Stomach (tissue), 9 donors: ENCODE data around the gene ZNF692. TPM values are rescaled to one million over a fixed set of nuclear protein-coding genes. Genes with fewer than 3 reads are reported as not detected.

Experiments
- DNase-seq, 2 donors: peaks; one replicate each; pipeline versions ENCODE4 v3.0.0 to v3.0.0-alpha.2; 2013 to 2019
- H3K27ac ChIP-seq, 5 donors: fragments of 200-600 bp in 4 of 5; sonication (generic) in 4 of 5; one replicate each; pipeline ENCODE4 v1.5.1; 2013 to 2019; ENCODE audit warnings: mild to moderate bottlenecking in 1 of 5, moderate library complexity in 1 of 5
- H3K27me3 ChIP-seq, 3 donors: fragments of 200-600 bp; sonication (generic); one replicate each; pipeline ENCODE4 v1.5.1; 2017 to 2019; ENCODE audit warnings: mixed run types in 1 of 3
- H3K36me3 ChIP-seq, 4 donors: fragments of 200-600 bp; sonication (generic); 1 replicate in 3 of 4; 2 replicates in 1 of 4; pipeline ENCODE4 v1.5.1; 2016 to 2019
- H3K4me1 ChIP-seq, 4 donors: fragments of 200-600 bp; sonication (generic); one replicate each; pipeline ENCODE4 v1.5.1; 2016 to 2019
- H3K4me3 ChIP-seq, 4 donors: fragments of 200-600 bp; sonication (generic) in 3 of 4; one replicate each; pipeline ENCODE4 v1.5.1; 2016 to 2019; ENCODE audit warnings: mild to moderate bottlenecking in 1 of 4
- H3K9me3 ChIP-seq, 4 donors: fragments of 200-600 bp; sonication (generic); one replicate each; pipeline ENCODE4 v1.5.1; 2016 to 2019
- EP300 ChIP-seq: sonication (generic); formaldehyde crosslinking; IDR thresholded peaks from one replicate; pipeline ENCODE4 v1.6.1; 2017; ENCODE audit warnings: antibody characterized with exemption
- POLR2A ChIP-seq, 4 donors: fragments of 450-650 bp; IDR thresholded peaks; one replicate each; pipeline ENCODE4 v1.6.1; 2016; ENCODE audit warnings: antibody characterized with exemption in 4 of 4, control low read depth in 2 of 4, mild to moderate bottlenecking in 1 of 4, moderate library complexity in 1 of 4
- POLR2AphosphoS5 ChIP-seq, 3 donors: sonication (generic); formaldehyde crosslinking; IDR thresholded peaks; one replicate each; pipeline ENCODE4 v1.6.1; 2016; ENCODE audit warnings: antibody characterized with exemption in 3 of 3
- WGBS, 5 donors: extraction: QIAGEN DNeasy Blood & Tissue Kit in 3 of 5; methylation state at CpG; one replicate each; pipeline versions ENCODE4 v1.1.5 to v1.1.7; 2013 to 2018; 5-methylcytosine and 5-hydroxymethylcytosine counted together
- intact Hi-C: fragments of 100-400 bp; cut with DNase I; formaldehyde crosslinking; loops from one replicate; pipeline ENCODE4 v1.15.1; 2023; ENCODE audit warnings: low total_unique reads
- polyA plus RNA-seq, 3 donors: library from polyadenylated mRNA; stranded (reverse); fragments of 200-250 nt; gene quantifications; one replicate each; pipeline ENCODE4 v1.2.3, GENCODE V29; 2013
- total RNA-seq, 5 donors: library from RNA; depleted of rRNA; stranded (reverse); fragments of >200 nt; gene quantifications; one replicate each; pipeline versions ENCODE4 v1.1.0 to v1.2.3, GENCODE V29; 2014 to 2016
- TF ChIP-seq, protein P1 (sequence below), 7 experiments: fragments of 450-650 bp in 4 of 7; fragments of 200-600 bp in 3 of 7; sonication (generic) in 3 of 7; IDR thresholded peaks; one replicate each; pipeline ENCODE4 v1.5.1; 2016 to 2019; ENCODE audit warnings: antibody characterized with exemption in 7 of 7, control low read depth in 2 of 7, mild to moderate bottlenecking in 1 of 7
- donor health status: healthy with polysubstance abuse.
- donor health status: Bipolar disorder and iron deficiency.
- donor health status: healthy.

The ZNF692 gene
- total and polyA plus RNA-seq, 8 donors: 8.4 to 120 (median 76.4) TPM

DNA sequence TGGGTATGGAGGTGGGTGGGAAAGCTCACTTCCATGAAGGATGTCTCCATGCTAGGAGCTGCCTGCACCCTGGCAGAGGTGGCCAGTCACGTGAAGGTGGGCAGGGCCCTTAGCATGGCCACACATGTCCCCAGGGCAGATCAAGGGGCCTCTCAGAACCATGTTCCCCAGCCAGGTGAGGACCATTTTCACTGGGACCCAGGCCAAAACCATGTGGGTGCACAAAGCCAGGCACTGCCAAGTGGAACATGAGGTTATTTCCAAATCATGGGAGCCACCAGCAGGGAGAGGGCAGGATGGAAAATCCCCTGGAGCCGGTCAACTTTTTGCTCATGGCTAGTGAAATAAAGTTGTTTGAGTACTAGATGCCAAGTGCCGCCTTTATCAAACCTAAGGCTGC is 9.7 kb downstream of the ZNF692 start:
- Histone ChIP-seq H3K27me3 (no peaks in the 10 kb centered on the region), H3K4me3 (no peak overlapping the region), H3K27ac (no peak overlapping the region), H3K4me1 (peaks cover 4 to 15% (median 6%) of the 10 kb centered on the region in 4 donors), H3K36me3 (peaks cover 68 to 97% (median 88%) of the 10 kb centered on the region in 4 donors), H3K9me3 (no peaks in the 10 kb centered on the region)
- DNase-seq: peak in 1 of 2 donors; percentile 63
- intact Hi-C loops: no loop called here
- TF ChIP-seq, protein P1, sequence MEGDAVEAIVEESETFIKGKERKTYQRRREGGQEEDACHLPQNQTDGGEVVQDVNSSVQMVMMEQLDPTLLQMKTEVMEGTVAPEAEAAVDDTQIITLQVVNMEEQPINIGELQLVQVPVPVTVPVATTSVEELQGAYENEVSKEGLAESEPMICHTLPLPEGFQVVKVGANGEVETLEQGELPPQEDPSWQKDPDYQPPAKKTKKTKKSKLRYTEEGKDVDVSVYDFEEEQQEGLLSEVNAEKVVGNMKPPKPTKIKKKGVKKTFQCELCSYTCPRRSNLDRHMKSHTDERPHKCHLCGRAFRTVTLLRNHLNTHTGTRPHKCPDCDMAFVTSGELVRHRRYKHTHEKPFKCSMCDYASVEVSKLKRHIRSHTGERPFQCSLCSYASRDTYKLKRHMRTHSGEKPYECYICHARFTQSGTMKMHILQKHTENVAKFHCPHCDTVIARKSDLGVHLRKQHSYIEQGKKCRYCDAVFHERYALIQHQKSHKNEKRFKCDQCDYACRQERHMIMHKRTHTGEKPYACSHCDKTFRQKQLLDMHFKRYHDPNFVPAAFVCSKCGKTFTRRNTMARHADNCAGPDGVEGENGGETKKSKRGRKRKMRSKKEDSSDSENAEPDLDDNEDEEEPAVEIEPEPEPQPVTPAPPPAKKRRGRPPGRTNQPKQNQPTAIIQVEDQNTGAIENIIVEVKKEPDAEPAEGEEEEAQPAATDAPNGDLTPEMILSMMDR (IDR thresholded peaks at IDR 0.05): no peak
- no peak for TF ChIP-seq POLR2AphosphoS5 (IDR thresholded peaks at IDR 0.05)
- no peak for TF ChIP-seq EP300
- no peak for TF ChIP-seq POLR2A (IDR thresholded peaks at IDR 0.05)
- WGBS, 5 donors: 38 to 66% (median 54%) methylated on average over 3 of the region's 3 CpGs

DNA sequence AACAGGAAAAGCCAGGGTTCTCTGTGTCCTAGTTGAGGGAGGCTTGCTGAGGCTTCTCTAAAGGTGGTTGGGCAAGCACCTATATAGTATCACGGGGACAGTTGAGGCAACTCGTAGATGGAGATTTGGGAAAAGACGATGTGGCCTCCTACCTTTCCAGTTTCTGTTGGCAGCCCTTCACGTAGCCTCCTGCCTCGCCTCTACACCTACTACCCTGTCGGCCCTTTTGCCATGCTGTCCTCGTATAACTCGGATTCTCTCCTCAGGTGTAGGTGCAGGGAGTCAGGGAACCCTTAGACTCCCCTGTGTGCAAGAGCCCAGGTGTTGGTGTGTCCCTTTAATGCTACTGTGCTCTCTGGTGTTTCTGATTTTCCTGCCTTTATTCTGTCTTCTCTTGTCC is 10.3 kb downstream of the ZNF692 start:
- TF ChIP-seq, protein P1 (IDR thresholded peaks at IDR 0.05): no peak
- TF ChIP-seq POLR2AphosphoS5 (IDR thresholded peaks at IDR 0.05) (no peak), EP300 (no peak), POLR2A (IDR thresholded peaks at IDR 0.05) (no peak)
- Histone ChIP-seq H3K27me3 (no peaks in the 10 kb centered on the region), H3K9me3 (no peaks in the 10 kb centered on the region), H3K4me3 (no peak overlapping the region), H3K27ac (no peak overlapping the region), H3K4me1 (peaks cover 4 to 15% (median 6%) of the 10 kb centered on the region in 4 donors), H3K36me3 (peaks cover 63 to 92% (median 83%) of the 10 kb centered on the region in 4 donors)
- DNase-seq: no peak
- WGBS, 5 donors: 85 to 92% (median 87%) methylated on average over 8 of the region's 8 CpGs
- intact Hi-C loops: no loop called here

DNA sequence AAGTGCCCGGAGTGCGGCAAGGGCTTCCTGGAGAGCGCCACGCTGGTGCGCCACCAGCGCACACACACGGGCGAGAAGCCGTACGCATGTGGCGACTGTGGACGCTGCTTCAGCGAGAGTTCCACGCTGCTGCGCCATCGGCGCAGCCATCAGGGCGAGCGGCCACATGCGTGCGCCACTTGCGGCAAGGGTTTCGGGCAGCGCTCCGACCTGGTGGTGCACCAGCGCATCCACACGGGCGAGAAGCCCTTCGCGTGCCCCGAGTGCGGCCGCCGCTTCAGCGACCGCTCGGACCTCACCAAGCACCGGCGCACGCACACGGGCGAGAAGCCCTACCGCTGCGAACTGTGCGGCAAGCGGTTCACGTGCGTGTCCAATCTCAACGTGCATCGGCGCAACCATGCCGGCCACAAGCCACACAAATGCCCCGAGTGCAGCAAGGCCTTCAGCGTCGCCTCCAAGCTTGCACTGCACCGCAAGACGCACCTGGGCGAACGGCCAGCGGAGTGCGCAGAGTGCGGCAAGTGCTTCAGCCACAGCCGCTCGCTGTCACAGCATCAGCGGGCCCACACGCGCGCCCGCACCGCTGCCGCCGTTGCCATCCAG is 10.8 kb downstream of the ZNF692 start:
- no peak overlapping the region for H3K4me3 ChIP-seq
- peaks cover 60 to 86% (median 81%) of the 10 kb centered on the region in 4 donors for H3K36me3 ChIP-seq
- no peaks in the 10 kb centered on the region for H3K27me3 ChIP-seq
- TF ChIP-seq EP300 (no peak), POLR2AphosphoS5 (IDR thresholded peaks at IDR 0.05) (no peak), POLR2A (IDR thresholded peaks at IDR 0.05) (no peak)
- TF ChIP-seq, protein P1 (IDR thresholded peaks at IDR 0.05): no peak
- WGBS, 5 donors: 95 to 97% (median 97%) methylated on average over 42 to 72 of the region's 72 CpGs
- intact Hi-C loops: no loop called here
- no peak overlapping the region for H3K27ac ChIP-seq
- H3K9me3 ChIP-seq: no peaks in the 10 kb centered on the region
- no peak for DNase-seq
- peaks cover 1 to 17% (median 8%) of the 10 kb centered on the region in 4 donors for H3K4me1 ChIP-seq

DNA sequence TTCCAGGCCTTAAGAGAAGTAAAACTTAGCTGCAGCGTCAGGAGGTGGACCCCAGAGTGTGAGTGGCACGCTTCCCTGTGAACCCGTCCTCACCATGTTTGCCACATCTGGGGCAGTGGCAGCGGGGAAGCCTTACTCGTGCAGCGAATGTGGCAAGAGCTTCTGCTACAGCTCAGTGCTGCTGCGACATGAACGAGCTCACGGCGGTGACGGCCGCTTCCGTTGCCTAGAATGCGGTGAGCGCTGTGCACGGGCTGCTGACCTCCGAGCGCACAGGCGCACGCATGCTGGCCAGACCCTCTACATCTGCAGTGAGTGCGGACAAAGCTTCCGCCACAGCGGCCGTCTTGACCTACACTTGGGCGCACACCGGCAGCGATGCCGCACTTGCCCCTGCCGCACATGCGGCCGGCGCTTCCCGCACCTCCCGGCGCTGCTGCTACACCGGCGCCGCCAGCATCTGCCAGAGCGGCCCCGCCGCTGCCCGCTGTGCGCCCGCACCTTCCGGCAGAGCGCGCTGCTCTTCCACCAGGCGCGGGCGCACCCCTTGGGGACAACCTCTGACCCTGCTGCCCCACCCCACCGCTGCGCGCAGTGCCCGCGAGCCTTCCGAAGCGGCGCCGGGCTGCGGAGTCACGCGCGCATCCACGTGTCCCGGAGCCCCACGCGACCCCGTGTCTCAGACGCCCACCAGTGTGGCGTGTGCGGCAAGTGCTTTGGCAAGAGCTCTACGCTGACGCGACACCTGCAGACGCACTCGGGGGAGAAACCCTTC is 11.5 kb downstream of the ZNF692 start:
- Histone ChIP-seq H3K27me3 (no peaks in the 10 kb centered on the region), H3K4me3 (no peak overlapping the region), H3K4me1 (peaks cover 3 to 23% (median 14%) of the 10 kb centered on the region in 4 donors), H3K9me3 (no peaks in the 10 kb centered on the region), H3K27ac (no peak overlapping the region), H3K36me3 (peaks cover 60 to 90% (median 83%) of the 10 kb centered on the region in 4 donors)
- WGBS, 5 donors: 92 to 97% (median 95%) methylated on average over 52 to 76 of the region's 76 CpGs
- intact Hi-C loops: no loop called here
- no peak for DNase-seq
- TF ChIP-seq EP300 (no peak), POLR2A (IDR thresholded peaks at IDR 0.05) (no peak), POLR2AphosphoS5 (IDR thresholded peaks at IDR 0.05) (no peak)
